WTC11 (cell line): ENCODE results near the gene GABRG3. TPM values are rescaled to one million over a fixed set of nuclear protein-coding genes. Genes with fewer than 3 reads are reported as not detected.

Source experiments
- ATAC-seq: fragments of 200-7000 bp; cut with Tn5 transposase; 2 replicates; pipeline ENCODE4 v1.10.0; 2021; ENCODE audit warnings: mild to moderate bottlenecking, moderate library complexity
- CTCF ChIA-PET: fragments of 300-600 bp; sonication (Branson Sonifier 250); formaldehyde crosslinking; loops from one replicate; lab custom pipeline; 2021; ENCODE audit warnings: antibody characterized with exemption; lab: Charles Lee
- POLR2A ChIA-PET: fragments of 350-600 bp; sonication (Branson Sonifier 250); formaldehyde crosslinking; loops from one replicate; lab custom pipeline; 2021; ENCODE audit warnings: antibody characterized with exemption; lab: Charles Lee
- DNase-seq: peaks from one replicate; pipeline ENCODE4 v3.0.0; 2021; ENCODE audit warnings: low spot score
- H3K27ac Mint-ChIP-seq: 2 replicates; pipeline ENCODE4 v1.8.0; 2021; ENCODE audit warnings: mixed read lengths
- H3K27me3 Mint-ChIP-seq: 2 replicates; pipeline ENCODE4 v1.8.0; 2021; ENCODE audit warnings: low read depth, mild to moderate bottlenecking, moderate library complexity, mixed read lengths
- H3K36me3 Mint-ChIP-seq: 2 replicates; pipeline ENCODE4 v1.8.0; 2021; ENCODE audit warnings: mixed read lengths
- H3K4me1 Mint-ChIP-seq: 2 replicates; pipeline ENCODE4 v1.8.0; 2022; ENCODE audit warnings: mixed read lengths
- H3K4me3 Mint-ChIP-seq: 2 replicates; pipeline ENCODE4 v1.8.0; 2021; ENCODE audit warnings: mild to moderate bottlenecking, moderate library complexity, mixed read lengths
- H3K9me3 Mint-ChIP-seq: 2 replicates; pipeline ENCODE4 v1.8.0; 2021; ENCODE audit warnings: mixed read lengths
- ELF4 ChIP-seq: sonication (generic); formaldehyde crosslinking; IDR thresholded peaks from 2 replicates; pipeline ENCODE4 v1.8.1; 2022; ENCODE audit warnings: low read depth, mild to moderate bottlenecking, moderate library complexity, missing genetic modification reagents
- MXD4 ChIP-seq: fragments of 250-450 bp; sonication (Bioruptor Pico); IDR thresholded peaks from 2 replicates; pipeline ENCODE4 v1.8.0; 2021; ENCODE audit warnings: mild to moderate bottlenecking, moderate library complexity, borderline replicate concordance
- NFATC4 ChIP-seq: fragments of 250-450 bp; sonication (Bioruptor Pico); IDR thresholded peaks from 2 replicates; pipeline ENCODE4 v1.9.0; 2021; ENCODE audit warnings: mild to moderate bottlenecking
- NR2C2 ChIP-seq: sonication (generic); formaldehyde crosslinking; IDR thresholded peaks from 2 replicates; pipeline ENCODE4 v1.8.0; 2022; ENCODE audit warnings: mild to moderate bottlenecking, missing genetic modification reagents
- RELA ChIP-seq: sonication (generic); formaldehyde crosslinking; IDR thresholded peaks from 2 replicates; pipeline ENCODE4 v1.8.1; 2022; ENCODE audit warnings: missing genetic modification reagents, mild to moderate bottlenecking, borderline replicate concordance
- SMAD4 ChIP-seq: sonication (generic); formaldehyde crosslinking; IDR thresholded peaks from 2 replicates; pipeline ENCODE4 v1.8.0; 2022; ENCODE audit warnings: mild to moderate bottlenecking, missing genetic modification reagents
- SOX15 ChIP-seq: fragments of 250-450 bp; sonication (Bioruptor Pico); IDR thresholded peaks from 2 replicates; pipeline ENCODE4 v1.9.0; 2021; ENCODE audit warnings: mild to moderate bottlenecking
- TCF7 ChIP-seq: sonication (generic); formaldehyde crosslinking; IDR thresholded peaks from 2 replicates; pipeline ENCODE4 v1.8.0; 2022; ENCODE audit warnings: mild to moderate bottlenecking, low read depth, missing genetic modification reagents, moderate library complexity
- TEAD1 ChIP-seq: sonication (generic); formaldehyde crosslinking; IDR thresholded peaks from 2 replicates; pipeline ENCODE4 v1.8.0; 2022; ENCODE audit warnings: mild to moderate bottlenecking, missing genetic modification reagents
- ZNF671 ChIP-seq: fragments of 250-450 bp; sonication (Bioruptor Pico); IDR thresholded peaks from 2 replicates; pipeline ENCODE4 v1.8.0; 2021; ENCODE audit warnings: mild to moderate bottlenecking
- total RNA-seq: library from RNA; stranded (reverse); gene quantifications from 3 replicates; pipeline ENCODE4 v1.2.3, GENCODE V29; 2021
- TF ChIP-seq, protein P1 (sequence below): sonication (generic); formaldehyde crosslinking; IDR thresholded peaks from 2 replicates; pipeline ENCODE4 v1.8.1; 2022; ENCODE audit warnings: missing genetic modification reagents, borderline replicate concordance
- TF ChIP-seq, protein P2 (sequence below): sonication (generic); formaldehyde crosslinking; IDR thresholded peaks from 2 replicates; pipeline ENCODE4 v1.8.1; 2022; ENCODE audit warnings: mild to moderate bottlenecking, moderate library complexity, missing genetic modification reagents
- TF ChIP-seq, protein P3 (sequence below): sonication (generic); formaldehyde crosslinking; conservative IDR thresholded peaks from 2 replicates; pipeline ENCODE4 v1.8.1; 2022; ENCODE audit warnings: mild to moderate bottlenecking, missing genetic modification reagents
- TF ChIP-seq, protein P4 (sequence below): fragments of 250-450 bp; sonication (Bioruptor Pico); IDR thresholded peaks from 2 replicates; pipeline ENCODE4 v2.1.2; 2022; ENCODE audit warnings: mild to moderate bottlenecking, moderate library complexity
- TF ChIP-seq, protein P5 (sequence below): fragments of 250-450 bp; sonication (Bioruptor Pico); IDR thresholded peaks from 2 replicates; pipeline ENCODE4 v1.8.0; 2021; ENCODE audit warnings: mild to moderate bottlenecking
- TF ChIP-seq, protein P6 (sequence below): sonication (generic); formaldehyde crosslinking; IDR thresholded peaks from 2 replicates; pipeline ENCODE4 v1.8.0; 2022; ENCODE audit warnings: missing genetic modification reagents
- TF ChIP-seq, protein P7 (sequence below): sonication (generic); formaldehyde crosslinking; IDR thresholded peaks from 2 replicates; pipeline ENCODE4 v1.8.0; 2022; ENCODE audit warnings: mild to moderate bottlenecking, missing genetic modification reagents
- TF ChIP-seq, protein P8 (sequence below): sonication (generic); formaldehyde crosslinking; IDR thresholded peaks from 2 replicates; pipeline ENCODE4 v1.8.0; 2022; ENCODE audit warnings: mild to moderate bottlenecking, missing genetic modification reagents
- TF ChIP-seq, protein P9 (sequence below): sonication (generic); formaldehyde crosslinking; IDR thresholded peaks from 2 replicates; pipeline ENCODE4 v1.8.1; 2023; ENCODE audit warnings: mild to moderate bottlenecking, missing genetic modification reagents

Gene GABRG3
- total RNA-seq, 1 experiment from 2014 or later: 0.72 TPM

DNA sequence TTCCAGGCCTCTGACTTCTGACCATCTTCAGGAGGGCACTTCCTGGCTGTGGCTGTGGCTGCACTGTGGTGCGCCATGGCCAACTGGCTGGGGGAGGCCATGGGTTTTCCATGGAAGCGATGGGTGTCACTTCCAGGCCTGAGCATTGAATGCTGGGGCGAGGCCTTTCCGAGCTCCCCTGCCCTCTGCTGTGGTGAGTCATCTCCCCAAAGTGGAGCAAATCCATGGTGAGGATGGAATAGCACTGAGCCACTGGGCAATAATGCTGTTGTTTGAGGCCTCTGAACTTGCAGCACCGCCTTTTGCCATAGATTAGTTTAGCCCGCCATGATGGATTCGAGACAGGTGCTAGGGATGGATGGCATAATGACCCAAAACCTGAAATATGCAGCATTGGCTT lies 155.5 kb downstream of the GABRG3 start:
- no peaks in the 10 kb centered on the region for H3K27me3 Mint-ChIP-seq
- ChIA-PET POLR2A (no interaction called here), CTCF (no interaction called here)
- no peak for DNase-seq
- H3K9me3 Mint-ChIP-seq: peaks cover 10% of the 10 kb centered on the region
- peaks cover 7% of the 10 kb centered on the region for H3K4me1 Mint-ChIP-seq
- TF ChIP-seq, protein P1, sequence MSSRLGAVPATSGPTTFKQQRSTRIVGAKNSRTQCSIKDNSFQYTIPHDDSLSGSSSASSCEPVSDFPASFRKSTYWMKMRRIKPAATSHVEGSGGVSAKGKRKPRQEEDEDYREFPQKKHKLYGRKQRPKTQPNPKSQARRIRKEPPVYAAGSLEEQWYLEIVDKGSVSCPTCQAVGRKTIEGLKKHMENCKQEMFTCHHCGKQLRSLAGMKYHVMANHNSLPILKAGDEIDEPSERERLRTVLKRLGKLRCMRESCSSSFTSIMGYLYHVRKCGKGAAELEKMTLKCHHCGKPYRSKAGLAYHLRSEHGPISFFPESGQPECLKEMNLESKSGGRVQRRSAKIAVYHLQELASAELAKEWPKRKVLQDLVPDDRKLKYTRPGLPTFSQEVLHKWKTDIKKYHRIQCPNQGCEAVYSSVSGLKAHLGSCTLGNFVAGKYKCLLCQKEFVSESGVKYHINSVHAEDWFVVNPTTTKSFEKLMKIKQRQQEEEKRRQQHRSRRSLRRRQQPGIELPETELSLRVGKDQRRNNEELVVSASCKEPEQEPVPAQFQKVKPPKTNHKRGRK: no peak
- TF ChIP-seq MXD4 (CRISPR knock-in tag) (no peak), NR2C2 (CRISPR knock-in tag) (no peak), NFATC4 (CRISPR knock-in tag) (no peak), TCF7 (CRISPR knock-in tag) (no peak), SMAD4 (CRISPR knock-in tag) (no peak), RELA (CRISPR knock-in tag) (no peak)
- TF ChIP-seq, protein P2, sequence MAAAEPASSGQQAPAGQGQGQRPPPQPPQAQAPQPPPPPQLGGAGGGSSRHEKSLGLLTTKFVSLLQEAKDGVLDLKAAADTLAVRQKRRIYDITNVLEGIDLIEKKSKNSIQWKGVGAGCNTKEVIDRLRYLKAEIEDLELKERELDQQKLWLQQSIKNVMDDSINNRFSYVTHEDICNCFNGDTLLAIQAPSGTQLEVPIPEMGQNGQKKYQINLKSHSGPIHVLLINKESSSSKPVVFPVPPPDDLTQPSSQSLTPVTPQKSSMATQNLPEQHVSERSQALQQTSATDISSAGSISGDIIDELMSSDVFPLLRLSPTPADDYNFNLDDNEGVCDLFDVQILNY (CRISPR knock-in tag): no peak
- TF ChIP-seq, protein P3, sequence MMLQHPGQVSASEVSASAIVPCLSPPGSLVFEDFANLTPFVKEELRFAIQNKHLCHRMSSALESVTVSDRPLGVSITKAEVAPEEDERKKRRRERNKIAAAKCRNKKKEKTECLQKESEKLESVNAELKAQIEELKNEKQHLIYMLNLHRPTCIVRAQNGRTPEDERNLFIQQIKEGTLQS: no peak
- TF ChIP-seq, protein P4, sequence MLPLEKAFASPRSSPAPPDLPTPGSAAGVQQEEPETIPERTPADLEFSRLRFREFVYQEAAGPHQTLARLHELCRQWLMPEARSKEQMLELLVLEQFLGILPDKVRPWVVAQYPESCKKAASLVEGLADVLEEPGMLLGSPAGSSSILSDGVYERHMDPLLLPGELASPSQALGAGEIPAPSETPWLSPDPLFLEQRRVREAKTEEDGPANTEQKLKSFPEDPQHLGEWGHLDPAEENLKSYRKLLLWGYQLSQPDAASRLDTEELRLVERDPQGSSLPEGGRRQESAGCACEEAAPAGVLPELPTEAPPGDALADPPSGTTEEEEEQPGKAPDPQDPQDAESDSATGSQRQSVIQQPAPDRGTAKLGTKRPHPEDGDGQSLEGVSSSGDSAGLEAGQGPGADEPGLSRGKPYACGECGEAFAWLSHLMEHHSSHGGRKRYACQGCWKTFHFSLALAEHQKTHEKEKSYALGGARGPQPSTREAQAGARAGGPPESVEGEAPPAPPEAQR (CRISPR knock-in tag): no peak
- TF ChIP-seq, protein P5, sequence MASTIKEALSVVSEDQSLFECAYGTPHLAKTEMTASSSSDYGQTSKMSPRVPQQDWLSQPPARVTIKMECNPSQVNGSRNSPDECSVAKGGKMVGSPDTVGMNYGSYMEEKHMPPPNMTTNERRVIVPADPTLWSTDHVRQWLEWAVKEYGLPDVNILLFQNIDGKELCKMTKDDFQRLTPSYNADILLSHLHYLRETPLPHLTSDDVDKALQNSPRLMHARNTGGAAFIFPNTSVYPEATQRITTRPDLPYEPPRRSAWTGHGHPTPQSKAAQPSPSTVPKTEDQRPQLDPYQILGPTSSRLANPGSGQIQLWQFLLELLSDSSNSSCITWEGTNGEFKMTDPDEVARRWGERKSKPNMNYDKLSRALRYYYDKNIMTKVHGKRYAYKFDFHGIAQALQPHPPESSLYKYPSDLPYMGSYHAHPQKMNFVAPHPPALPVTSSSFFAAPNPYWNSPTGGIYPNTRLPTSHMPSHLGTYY (CRISPR knock-in tag): no peak
- TF ChIP-seq, protein P6, sequence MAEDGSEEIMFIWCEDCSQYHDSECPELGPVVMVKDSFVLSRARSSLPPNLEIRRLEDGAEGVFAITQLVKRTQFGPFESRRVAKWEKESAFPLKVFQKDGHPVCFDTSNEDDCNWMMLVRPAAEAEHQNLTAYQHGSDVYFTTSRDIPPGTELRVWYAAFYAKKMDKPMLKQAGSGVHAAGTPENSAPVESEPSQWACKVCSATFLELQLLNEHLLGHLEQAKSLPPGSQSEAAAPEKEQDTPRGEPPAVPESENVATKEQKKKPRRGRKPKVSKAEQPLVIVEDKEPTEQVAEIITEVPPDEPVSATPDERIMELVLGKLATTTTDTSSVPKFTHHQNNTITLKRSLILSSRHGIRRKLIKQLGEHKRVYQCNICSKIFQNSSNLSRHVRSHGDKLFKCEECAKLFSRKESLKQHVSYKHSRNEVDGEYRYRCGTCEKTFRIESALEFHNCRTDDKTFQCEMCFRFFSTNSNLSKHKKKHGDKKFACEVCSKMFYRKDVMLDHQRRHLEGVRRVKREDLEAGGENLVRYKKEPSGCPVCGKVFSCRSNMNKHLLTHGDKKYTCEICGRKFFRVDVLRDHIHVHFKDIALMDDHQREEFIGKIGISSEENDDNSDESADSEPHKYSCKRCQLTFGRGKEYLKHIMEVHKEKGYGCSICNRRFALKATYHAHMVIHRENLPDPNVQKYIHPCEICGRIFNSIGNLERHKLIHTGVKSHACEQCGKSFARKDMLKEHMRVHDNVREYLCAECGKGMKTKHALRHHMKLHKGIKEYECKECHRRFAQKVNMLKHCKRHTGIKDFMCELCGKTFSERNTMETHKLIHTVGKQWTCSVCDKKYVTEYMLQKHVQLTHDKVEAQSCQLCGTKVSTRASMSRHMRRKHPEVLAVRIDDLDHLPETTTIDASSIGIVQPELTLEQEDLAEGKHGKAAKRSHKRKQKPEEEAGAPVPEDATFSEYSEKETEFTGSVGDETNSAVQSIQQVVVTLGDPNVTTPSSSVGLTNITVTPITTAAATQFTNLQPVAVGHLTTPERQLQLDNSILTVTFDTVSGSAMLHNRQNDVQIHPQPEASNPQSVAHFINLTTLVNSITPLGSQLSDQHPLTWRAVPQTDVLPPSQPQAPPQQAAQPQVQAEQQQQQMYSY: no peak
- TF ChIP-seq, all 79 proteins: peak for 0
- no peak for ATAC-seq
- Mint-ChIP-seq H3K4me3 (no peak overlapping the region), H3K27ac (no peak overlapping the region), H3K36me3 (no peaks in the 10 kb centered on the region)

DNA sequence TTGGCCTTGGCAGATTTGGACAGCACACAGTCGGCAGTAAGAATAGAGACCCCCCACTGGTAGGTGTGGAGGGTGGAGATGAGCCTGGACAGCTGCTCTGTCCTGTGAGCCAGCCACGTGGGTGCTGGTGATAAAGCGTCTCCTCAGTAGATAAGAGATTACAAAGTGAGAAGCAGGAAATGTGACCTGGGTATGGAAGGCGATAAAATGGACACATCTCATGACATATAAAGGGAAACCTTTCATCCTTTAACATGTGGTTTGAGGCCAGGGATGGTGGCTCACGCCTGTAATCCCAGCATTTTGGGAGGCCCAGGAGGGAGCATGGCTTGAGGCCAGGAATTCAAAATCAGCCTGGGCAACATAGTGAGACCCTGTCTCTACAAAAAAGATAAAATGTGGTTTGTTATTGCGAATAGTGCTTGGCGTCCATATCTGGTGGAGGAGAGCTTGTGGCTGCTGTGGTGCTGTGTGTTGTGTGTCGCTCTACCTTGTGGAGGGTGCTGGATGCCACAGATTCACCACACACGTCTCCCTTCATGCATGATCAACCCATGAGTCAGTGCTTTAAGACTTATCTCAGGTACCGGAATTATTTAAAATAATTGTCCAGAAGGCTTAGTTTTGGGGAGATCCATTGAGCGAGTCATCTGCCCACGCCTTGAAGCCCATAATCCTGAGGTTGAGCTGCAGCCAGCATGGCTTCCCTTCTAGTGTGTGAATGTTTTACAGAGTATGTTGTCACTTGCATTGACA lies 157.0 kb downstream of the GABRG3 start:
- ATAC-seq (no peak), DNase-seq (no peak)
- ChIA-PET CTCF (no interaction called here), POLR2A (no interaction called here)
- Mint-ChIP-seq H3K36me3 (no peaks in the 10 kb centered on the region), H3K4me3 (no peak overlapping the region), H3K27ac (no peak overlapping the region), H3K9me3 (peaks cover 10% of the 10 kb centered on the region), H3K4me1 (peaks cover 7% of the 10 kb centered on the region), H3K27me3 (no peaks in the 10 kb centered on the region)
- TF ChIP-seq, protein P7, sequence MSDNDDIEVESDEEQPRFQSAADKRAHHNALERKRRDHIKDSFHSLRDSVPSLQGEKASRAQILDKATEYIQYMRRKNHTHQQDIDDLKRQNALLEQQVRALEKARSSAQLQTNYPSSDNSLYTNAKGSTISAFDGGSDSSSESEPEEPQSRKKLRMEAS (CRISPR knock-in tag): no peak
- no peak for TF ChIP-seq SOX15
- no peak for TF ChIP-seq RELA (CRISPR knock-in tag)
- TF ChIP-seq ZNF671 (CRISPR knock-in tag): no peak
- no peak for TF ChIP-seq ELF4 (CRISPR knock-in tag)
- no peak for TF ChIP-seq NFATC4 (CRISPR knock-in tag)
- TF ChIP-seq, protein P8, sequence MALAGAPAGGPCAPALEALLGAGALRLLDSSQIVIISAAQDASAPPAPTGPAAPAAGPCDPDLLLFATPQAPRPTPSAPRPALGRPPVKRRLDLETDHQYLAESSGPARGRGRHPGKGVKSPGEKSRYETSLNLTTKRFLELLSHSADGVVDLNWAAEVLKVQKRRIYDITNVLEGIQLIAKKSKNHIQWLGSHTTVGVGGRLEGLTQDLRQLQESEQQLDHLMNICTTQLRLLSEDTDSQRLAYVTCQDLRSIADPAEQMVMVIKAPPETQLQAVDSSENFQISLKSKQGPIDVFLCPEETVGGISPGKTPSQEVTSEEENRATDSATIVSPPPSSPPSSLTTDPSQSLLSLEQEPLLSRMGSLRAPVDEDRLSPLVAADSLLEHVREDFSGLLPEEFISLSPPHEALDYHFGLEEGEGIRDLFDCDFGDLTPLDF (CRISPR knock-in tag): no peak
- TF ChIP-seq, protein P9, sequence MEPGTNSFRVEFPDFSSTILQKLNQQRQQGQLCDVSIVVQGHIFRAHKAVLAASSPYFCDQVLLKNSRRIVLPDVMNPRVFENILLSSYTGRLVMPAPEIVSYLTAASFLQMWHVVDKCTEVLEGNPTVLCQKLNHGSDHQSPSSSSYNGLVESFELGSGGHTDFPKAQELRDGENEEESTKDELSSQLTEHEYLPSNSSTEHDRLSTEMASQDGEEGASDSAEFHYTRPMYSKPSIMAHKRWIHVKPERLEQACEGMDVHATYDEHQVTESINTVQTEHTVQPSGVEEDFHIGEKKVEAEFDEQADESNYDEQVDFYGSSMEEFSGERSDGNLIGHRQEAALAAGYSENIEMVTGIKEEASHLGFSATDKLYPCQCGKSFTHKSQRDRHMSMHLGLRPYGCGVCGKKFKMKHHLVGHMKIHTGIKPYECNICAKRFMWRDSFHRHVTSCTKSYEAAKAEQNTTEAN (CRISPR knock-in tag): no peak
- no peak for TF ChIP-seq MXD4 (CRISPR knock-in tag)
- TF ChIP-seq TEAD1 (CRISPR knock-in tag): no peak
